GM19452 (cell line): Measurements from ENCODE around the gene ARID3B.

Experiments
- ATAC-seq: cut with Tn5 transposase; IDR thresholded peaks from one replicate; pipeline ENCODE4 v1.9.1; 2021; ENCODE audit not compliant: unreplicated experiment

ARID3B gene

DNA sequence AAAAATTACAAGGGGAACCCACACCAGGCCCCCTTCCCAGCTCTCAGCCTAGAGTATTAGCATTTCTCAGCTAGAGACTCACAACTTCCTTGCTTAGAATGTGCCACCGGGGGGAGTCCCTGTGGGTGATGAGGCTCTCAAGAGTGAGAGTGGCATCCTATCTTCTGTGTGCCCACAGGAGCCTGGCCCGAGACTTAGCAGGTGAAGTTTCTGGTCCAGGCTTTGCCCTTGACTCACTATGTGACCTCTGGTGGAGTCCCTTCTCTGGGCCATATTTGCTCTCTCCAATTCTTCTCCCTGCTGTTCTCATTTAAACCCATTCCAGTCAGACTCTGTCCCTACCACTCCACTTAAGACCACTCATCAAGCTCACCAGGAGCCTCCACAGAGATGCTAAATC is 92.8 kb downstream of the ARID3B start:
- no peak for ATAC-seq

DNA sequence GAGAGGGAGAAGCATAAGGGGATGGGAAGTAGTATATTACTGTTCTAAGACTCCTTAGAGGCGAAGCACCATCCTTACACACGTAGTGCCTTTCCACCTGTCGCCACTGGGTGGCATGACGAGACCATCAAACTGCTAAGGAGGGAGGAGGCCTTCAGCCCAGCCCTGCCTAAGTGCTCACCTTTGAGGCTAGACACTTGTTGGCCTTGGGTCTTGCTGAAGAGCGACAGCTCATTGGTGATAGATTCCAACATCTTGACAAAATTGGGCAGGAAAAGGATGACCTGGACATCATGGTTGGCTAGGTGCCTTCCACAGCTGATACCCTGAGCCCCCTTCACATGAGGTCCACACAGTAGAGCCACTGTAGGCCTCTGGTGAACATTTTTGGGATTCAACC is 94.2 kb downstream of the ARID3B start:
- ATAC-seq = no peak

DNA sequence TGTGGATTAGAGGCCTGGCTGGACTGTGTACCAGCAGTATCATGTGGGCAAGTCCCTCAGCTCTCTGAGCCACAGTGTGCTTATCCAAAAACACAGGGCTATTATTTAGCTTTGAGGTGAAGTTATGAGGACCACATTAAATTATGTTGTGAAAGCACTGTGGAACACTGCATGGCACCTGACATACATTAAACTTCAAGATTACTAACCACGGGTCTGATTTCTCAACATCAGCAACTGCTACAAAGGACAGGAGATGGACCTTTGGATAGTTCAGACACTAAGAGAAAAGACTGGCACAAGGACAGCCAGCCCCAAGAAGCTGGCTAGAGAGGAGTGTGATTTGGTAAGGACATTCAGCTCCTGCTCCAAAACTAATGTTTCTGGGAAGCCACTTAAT is 96.0 kb downstream of the ARID3B start:
- ATAC-seq = no peak

GRCh38 chr15:74641151-74641550 is 100.1 kb downstream of the ARID3B start:
- ATAC-seq = no peak

GRCh38 chr15:74642348-74642733 is 101.3 kb downstream of the ARID3B start:
- no peak for ATAC-seq

GRCh38 chr15:74642734-74643664 is 102.0 kb downstream of the ARID3B start:
- no peak for ATAC-seq

- no peak for ATAC-seq
Observed at GRCh38 chr15:74643665-74644204, 102.7 kb downstream of the ARID3B start.

DNA sequence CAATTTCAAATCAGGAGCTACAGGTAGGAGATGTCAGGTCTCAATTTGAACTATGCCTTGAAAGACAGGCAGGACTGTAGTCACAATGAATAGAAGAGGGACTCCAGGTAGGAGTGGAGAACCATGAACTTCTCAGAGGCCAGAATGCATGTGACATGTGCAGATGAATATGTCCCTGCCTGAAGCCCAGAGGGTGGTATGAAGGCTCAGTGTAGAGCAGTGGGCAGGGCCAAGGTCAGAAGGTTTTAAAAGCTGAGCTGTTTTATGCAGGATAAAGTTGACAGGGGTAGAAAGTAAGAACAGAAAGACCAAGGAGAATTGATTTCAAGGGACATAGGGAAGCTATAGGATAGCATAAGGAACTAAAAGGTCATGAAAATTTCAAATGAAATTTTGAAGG is 105.5 kb downstream of the ARID3B start:
- ATAC-seq = no peak
